Activated naive CD8-positive, alpha-beta T cell (primary cell): Measurements from ENCODE around the gene RTN4.

ENCODE experiments used
- H3K27ac Mint-ChIP-seq: one replicate; pipeline ENCODE4 v1.8.0; 2021; ENCODE audit warnings: mixed read lengths
- H3K27me3 Mint-ChIP-seq: one replicate; pipeline ENCODE4 v1.8.0; 2021; ENCODE audit warnings: mixed read lengths
- H3K36me3 Mint-ChIP-seq: one replicate; pipeline ENCODE4 v1.8.0; 2021; ENCODE audit warnings: mixed read lengths
- H3K4me1 Mint-ChIP-seq: one replicate; pipeline ENCODE4 v1.8.0; 2021; ENCODE audit warnings: low read depth, mixed read lengths
- H3K4me3 Mint-ChIP-seq: one replicate; pipeline ENCODE4 v1.8.0; 2021; ENCODE audit warnings: mild to moderate bottlenecking, mixed read lengths
- H3K9me3 Mint-ChIP-seq: one replicate; pipeline ENCODE4 v1.8.0; 2021; ENCODE audit warnings: low read depth, mixed read lengths

RTN4 gene

DNA sequence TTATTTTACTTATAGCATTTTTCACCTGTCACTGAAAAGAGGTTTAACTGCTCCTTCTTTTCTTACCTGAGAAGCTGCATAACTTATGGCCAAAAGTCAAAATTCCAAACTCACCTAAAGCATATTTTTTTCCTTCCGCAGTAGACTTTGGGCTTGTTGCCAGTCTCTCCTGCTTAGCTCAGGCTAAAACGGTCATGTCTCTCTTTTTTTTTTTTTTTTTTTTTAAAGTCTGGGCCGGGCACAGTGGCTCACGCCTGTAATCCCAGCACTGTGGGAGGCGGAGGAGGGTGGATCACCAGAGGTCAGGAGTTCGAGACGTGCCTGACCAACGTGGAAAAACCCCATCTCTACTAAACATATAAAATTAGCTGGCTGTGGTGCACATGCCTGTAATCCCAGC, 113.5 kb downstream of the RTN4 start:
- Mint-ChIP-seq H3K9me3 (no peaks in the 10 kb centered on the region), H3K4me3 (no peak overlapping the region), H3K27ac (no peak overlapping the region)

DNA sequence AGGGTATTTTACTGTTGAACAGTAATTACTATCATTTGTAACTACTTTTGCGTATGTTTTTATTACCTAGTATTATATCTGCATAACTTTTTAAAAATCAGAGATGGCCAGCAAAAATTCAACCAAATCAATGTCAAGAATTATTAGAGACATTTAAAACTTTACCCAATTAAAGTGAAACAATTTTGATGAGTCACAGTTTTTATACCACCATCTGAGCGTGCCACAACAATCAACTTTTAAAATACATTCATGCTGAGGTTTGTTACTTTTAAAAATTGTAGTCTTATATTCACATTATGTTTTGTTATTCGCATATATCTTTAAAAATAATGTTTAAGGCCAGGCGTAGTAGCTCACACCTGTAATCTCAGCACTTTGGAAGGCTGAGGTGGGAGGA, 114.9 kb downstream of the RTN4 start:
- H3K36me3 Mint-ChIP-seq = peaks cover 6% of the 10 kb centered on the region
- no peaks in the 10 kb centered on the region for H3K27me3 Mint-ChIP-seq
- no peak overlapping the region for H3K4me3 Mint-ChIP-seq
- no peaks in the 10 kb centered on the region for H3K9me3 Mint-ChIP-seq
- no peak overlapping the region for H3K27ac Mint-ChIP-seq
- H3K4me1 Mint-ChIP-seq = no peaks in the 10 kb centered on the region

More for the DNA sequence above, 113.5 kb downstream of the RTN4 start:
- Mint-ChIP-seq H3K4me1 (no peaks in the 10 kb centered on the region), H3K36me3 (peaks cover 6% of the 10 kb centered on the region), H3K27me3 (no peaks in the 10 kb centered on the region)

DNA sequence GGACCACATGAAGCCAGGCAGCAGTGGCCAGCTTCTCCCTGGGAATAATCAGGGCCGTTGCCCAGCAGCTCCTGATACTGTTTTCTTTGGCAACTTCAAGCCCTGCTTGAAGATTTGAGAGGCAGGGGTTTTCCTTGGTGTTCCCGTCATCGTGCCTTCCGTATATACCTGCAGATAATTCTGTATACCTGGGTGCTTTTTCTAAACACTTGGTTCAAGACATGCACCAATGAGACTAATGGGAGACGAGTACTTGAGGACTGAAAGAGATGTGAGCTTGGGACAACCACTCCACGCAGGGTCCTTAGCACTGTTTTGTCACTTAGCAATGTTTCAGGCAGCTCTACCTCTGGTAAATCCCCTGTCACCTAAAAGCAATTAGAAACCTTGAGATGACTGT, 118.8 kb downstream of the RTN4 start:
- Mint-ChIP-seq H3K9me3 (no peaks in the 10 kb centered on the region), H3K36me3 (peaks cover 2% of the 10 kb centered on the region), H3K4me1 (no peaks in the 10 kb centered on the region), H3K27me3 (peaks cover 2% of the 10 kb centered on the region), H3K27ac (no peak overlapping the region), H3K4me3 (no peak overlapping the region)

DNA sequence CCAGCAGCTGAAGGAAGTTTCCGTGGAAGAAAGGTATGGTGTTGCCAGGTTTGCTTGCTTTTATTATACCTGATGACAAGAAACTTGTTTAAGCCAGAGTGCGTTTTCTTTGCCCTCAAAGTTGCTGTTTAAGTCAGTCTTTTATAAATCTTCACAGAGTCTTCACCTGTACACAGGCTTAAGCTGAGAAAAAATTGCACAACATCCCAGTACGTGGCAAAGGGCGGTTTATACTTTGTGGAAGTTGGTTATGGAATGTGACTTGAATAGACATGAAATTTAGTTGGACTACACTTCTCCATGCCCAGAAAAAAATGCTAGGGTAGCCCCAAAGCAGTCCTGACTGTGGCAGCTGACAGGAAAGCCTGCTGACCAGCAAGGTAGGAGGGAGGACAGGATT, 121.5 kb downstream of the RTN4 start:
- H3K27ac Mint-ChIP-seq = no peak overlapping the region
- peaks cover 4% of the 10 kb centered on the region for H3K27me3 Mint-ChIP-seq
- no peak overlapping the region for H3K4me3 Mint-ChIP-seq
- no peaks in the 10 kb centered on the region for H3K9me3 Mint-ChIP-seq
- peaks cover 2% of the 10 kb centered on the region for H3K36me3 Mint-ChIP-seq
- no peaks in the 10 kb centered on the region for H3K4me1 Mint-ChIP-seq

DNA sequence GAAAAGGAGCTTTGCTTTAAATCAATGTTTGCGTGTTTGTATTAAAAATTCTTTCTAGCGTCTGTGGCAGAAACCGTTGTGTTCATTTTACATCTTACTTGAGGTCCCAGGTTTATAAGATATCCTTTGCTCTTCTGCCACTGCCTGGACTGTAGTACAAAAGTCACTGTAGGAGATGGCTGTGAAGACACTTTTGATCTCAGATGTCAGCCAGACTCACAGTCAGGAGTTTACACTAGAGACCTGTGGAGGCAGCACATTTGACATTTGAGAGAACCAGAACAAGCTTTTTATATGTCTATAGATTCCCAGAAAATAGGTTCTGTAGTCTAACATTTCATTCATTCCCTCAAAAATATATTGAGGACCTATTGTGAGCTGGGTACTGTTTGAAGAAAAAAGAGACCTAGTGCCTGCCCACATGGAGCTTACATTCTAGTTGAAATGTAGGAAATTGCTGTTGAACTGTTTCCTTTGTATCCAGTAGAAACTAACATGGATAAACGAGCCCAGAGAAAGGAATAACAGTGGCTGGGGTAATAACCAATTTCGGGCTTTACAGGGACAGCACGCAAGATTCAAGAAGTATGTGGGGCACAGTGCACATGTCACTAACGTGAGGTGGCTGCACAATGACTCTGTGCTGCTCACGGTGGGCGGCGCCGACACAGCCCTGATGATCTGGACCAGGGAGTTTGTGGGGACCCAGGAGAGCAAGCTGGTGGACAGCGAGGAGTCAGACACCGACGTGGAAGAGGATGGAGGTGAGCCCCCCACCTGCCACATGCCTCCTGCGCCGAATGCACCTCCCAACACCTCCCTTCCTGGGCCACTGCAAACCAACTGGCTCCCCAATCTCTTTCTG, 122.3 kb downstream of the RTN4 start:
- peaks cover 2% of the 10 kb centered on the region for H3K36me3 Mint-ChIP-seq
- no peaks in the 10 kb centered on the region for H3K4me1 Mint-ChIP-seq
- no peaks in the 10 kb centered on the region for H3K9me3 Mint-ChIP-seq
- H3K27me3 Mint-ChIP-seq = peaks cover 4% of the 10 kb centered on the region
- no peak overlapping the region for H3K27ac Mint-ChIP-seq
- H3K4me3 Mint-ChIP-seq = no peak overlapping the region

DNA sequence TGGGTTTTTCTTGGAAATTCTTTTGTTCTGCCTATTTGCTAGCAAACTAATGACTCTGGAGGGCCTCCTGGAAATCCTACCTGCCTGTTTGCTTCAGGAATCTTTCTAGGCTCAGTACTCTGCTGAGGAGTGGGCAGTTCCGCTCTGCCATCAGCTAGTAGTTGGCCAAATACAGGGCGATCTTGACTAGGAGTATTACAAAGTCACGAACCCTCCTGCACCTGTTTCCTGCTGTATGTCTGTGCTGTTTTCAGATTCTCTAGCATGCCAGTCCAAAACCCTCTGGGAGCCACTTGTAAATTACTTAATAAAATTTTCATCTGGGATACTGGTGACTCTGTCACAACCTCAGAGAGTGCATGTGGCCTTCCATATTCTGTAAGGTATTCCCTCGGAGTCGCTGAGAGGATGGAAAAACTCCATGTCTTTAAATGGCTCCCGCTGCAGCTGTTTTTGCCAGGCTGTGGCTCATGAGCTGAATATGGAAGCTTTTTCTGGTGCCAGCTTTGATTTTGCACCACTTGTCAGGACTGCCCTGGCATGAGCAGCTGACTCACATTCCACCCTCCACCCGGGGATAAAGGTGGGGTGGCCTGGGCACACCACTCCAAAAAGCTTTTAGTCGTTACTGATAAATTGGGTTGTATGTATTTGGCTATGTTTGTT, 123.0 kb downstream of the RTN4 start:
- Mint-ChIP-seq H3K27me3 (peaks cover 5% of the 10 kb centered on the region), H3K9me3 (no peaks in the 10 kb centered on the region), H3K4me1 (no peaks in the 10 kb centered on the region), H3K4me3 (no peak overlapping the region), H3K27ac (no peak overlapping the region), H3K36me3 (peaks cover 2% of the 10 kb centered on the region)

DNA sequence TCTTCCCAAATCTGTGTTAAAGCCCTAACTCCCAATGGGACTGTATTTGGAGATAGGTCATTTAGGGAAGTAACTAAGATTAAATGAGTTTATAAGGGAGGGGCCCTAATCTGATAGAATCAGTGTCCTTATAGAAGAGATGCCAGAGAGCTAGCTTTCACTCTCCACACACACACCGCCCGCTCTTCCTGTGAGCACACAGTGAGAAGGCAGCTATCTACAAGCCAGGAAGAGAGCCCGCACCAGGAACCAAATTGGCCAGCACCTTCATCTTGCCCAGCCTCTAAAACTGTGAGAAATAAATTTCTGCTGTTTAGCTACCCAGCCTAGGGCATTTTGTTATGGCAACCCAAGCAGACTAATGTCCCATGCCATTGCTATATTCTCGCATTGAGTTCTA, 125.2 kb downstream of the RTN4 start:
- Mint-ChIP-seq H3K9me3 (peaks cover 10% of the 10 kb centered on the region), H3K4me1 (no peaks in the 10 kb centered on the region), H3K36me3 (peaks cover 2% of the 10 kb centered on the region), H3K27ac (no peak overlapping the region), H3K4me3 (no peak overlapping the region), H3K27me3 (peaks cover 5% of the 10 kb centered on the region)

DNA sequence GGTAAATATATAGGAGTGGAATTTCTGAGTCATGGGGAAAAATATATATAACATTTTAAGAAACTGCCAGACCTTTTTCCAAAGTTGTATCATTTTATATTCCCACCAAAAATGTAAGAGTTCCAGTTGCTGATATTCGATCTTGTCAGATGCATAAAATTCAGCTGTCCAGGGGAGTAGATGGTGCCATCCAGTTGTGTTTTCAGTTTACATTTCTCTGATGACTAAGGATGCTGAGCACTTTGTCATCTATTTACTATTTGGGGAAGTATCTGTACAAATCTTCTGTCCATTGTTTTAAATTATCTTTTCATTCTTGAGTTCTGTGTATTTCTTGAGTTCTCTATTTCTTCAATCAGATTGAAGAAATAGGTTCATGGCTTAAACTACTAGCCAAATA, 126.1 kb downstream of the RTN4 start:
- Mint-ChIP-seq H3K27ac (no peak overlapping the region), H3K27me3 (peaks cover 5% of the 10 kb centered on the region), H3K36me3 (peaks cover 2% of the 10 kb centered on the region), H3K9me3 (peaks cover 10% of the 10 kb centered on the region), H3K4me1 (no peaks in the 10 kb centered on the region), H3K4me3 (no peak overlapping the region)
